GM23338 (cell line): ENCODE data around the gene NEK6. TPM values are rescaled to one million over a fixed set of nuclear protein-coding genes. Genes with fewer than 3 reads are reported as not detected.

Experiments
- ATAC-seq: fragments of 200-7000 bp; cut with Tn5 transposase; 3 replicates; pipeline ENCODE4 v1.9.1; 2020
- DNase-seq: peaks from one replicate; pipeline ENCODE4 v3.0.0-alpha.2; 2015; ENCODE audit warnings: low spot score
- H2AFZ ChIP-seq: fragments of 200-600 bp; sonication (generic); 2 replicates; pipeline ENCODE4 v1.8.0; 2016; ENCODE audit warnings: antibody characterized with exemption, mild to moderate bottlenecking, moderate library complexity
- H3F3A ChIP-seq: fragments of 200-600 bp; sonication (generic); replicated peaks from 2 replicates; pipeline ENCODE4 v1.8.0; 2017; ENCODE audit warnings: antibody characterized with exemption, mixed run types, low read depth
- H3K27ac ChIP-seq: fragments of 200-600 bp; sonication (generic); 2 replicates; pipeline ENCODE4 v1.6.1; 2016; ENCODE audit warnings: low read depth
- H3K27me3 ChIP-seq: fragments of 200-600 bp; sonication (generic); 2 replicates; pipeline ENCODE4 v1.8.0; 2016; ENCODE audit warnings: mild to moderate bottlenecking, mixed run types, moderate library complexity; ENCODE audit not compliant: insufficient read depth
- H3K36me3 ChIP-seq: fragments of 200-600 bp; sonication (generic); 2 replicates; pipeline ENCODE4 v1.8.0; 2016; ENCODE audit warnings: mild to moderate bottlenecking; ENCODE audit not compliant: insufficient read depth
- H3K4me1 ChIP-seq: fragments of 200-600 bp; sonication (generic); 2 replicates; pipeline ENCODE4 v1.8.0; 2016; ENCODE audit warnings: mild to moderate bottlenecking, moderate library complexity; ENCODE audit not compliant: insufficient read depth
- H3K4me2 ChIP-seq: fragments of 200-600 bp; sonication (generic); 2 replicates; pipeline ENCODE4 v1.7.1; 2017; ENCODE audit warnings: mixed run types
- H3K4me3 ChIP-seq: fragments of 200-600 bp; sonication (generic); 2 replicates; pipeline ENCODE4 v1.6.1; 2016; ENCODE audit warnings: mixed run types
- H3K79me2 ChIP-seq: fragments of 200-600 bp; sonication (generic); replicated peaks from 2 replicates; pipeline ENCODE4 v1.8.0; 2017; ENCODE audit warnings: mild to moderate bottlenecking; ENCODE audit not compliant: insufficient read depth
- H3K9me2 ChIP-seq: fragments of 200-600 bp; sonication (generic); 2 replicates; pipeline ENCODE4 v1.8.0; 2017; ENCODE audit not compliant: insufficient read depth
- H4K20me1 ChIP-seq: fragments of 200-600 bp; sonication (generic); replicated peaks from 2 replicates; pipeline ENCODE4 v1.8.0; 2017; ENCODE audit warnings: mild to moderate bottlenecking; ENCODE audit not compliant: insufficient read depth
- H3K27ac Mint-ChIP-seq: 2 replicates; pipeline ENCODE4 v1.8.0; 2020; ENCODE audit warnings: inconsistent platforms, mild to moderate bottlenecking, moderate library complexity, mixed read lengths
- H3K27me3 Mint-ChIP-seq: 3 replicates; pipeline ENCODE4 v1.8.0; 2022; ENCODE audit warnings: low read depth, mild to moderate bottlenecking, moderate library complexity, mixed read lengths, inconsistent platforms; ENCODE audit not compliant: insufficient read depth, poor library complexity
- H3K36me3 Mint-ChIP-seq: 3 replicates; pipeline ENCODE4 v1.8.0; 2021; ENCODE audit warnings: low read depth, mild to moderate bottlenecking, inconsistent platforms, moderate library complexity, mixed read lengths
- H3K4me1 Mint-ChIP-seq: 3 replicates; pipeline ENCODE4 v1.8.0; 2020; ENCODE audit warnings: mild to moderate bottlenecking, inconsistent platforms, mixed read lengths
- H3K4me3 Mint-ChIP-seq: 3 replicates; pipeline ENCODE4 v1.8.0; 2021; ENCODE audit warnings: moderate library complexity, mild to moderate bottlenecking, inconsistent platforms, mixed read lengths
- H3K9me3 Mint-ChIP-seq: 3 replicates; pipeline ENCODE4 v1.8.0; 2020; ENCODE audit warnings: moderate library complexity, mild to moderate bottlenecking, inconsistent platforms, mixed read lengths
- CREB1 ChIP-seq: fragments of 250-450 bp; sonication (Bioruptor Pico); IDR thresholded peaks from 2 replicates; pipeline ENCODE4 v1.5.0; 2020; ENCODE audit warnings: low read depth, mild to moderate bottlenecking, moderate library complexity
- EZH2 ChIP-seq: fragments of 200-600 bp; sonication (generic); IDR thresholded peaks from one replicate; pipeline ENCODE4 v1.8.0; 2017; ENCODE audit warnings: antibody characterized with exemption, mild to moderate bottlenecking, low read depth; ENCODE audit not compliant: unreplicated experiment
- EZH2phosphoT487 ChIP-seq: fragments of 200-600 bp; sonication (generic); IDR thresholded peaks from one replicate; pipeline ENCODE4 v1.8.1; 2018; ENCODE audit warnings: antibody characterized with exemption; ENCODE audit not compliant: unreplicated experiment
- JUNB ChIP-seq: IDR thresholded peaks from one replicate; pipeline ENCODE4 v1.6.1; 2016; ENCODE audit warnings: antibody characterized with exemption; ENCODE audit not compliant: unreplicated experiment
- NANOG ChIP-seq: IDR thresholded peaks from 2 replicates; pipeline ENCODE4 v1.6.1; 2016; ENCODE audit warnings: antibody characterized with exemption, borderline replicate concordance
- POLR2AphosphoS5 ChIP-seq: IDR thresholded peaks from 2 replicates; pipeline ENCODE4 v1.6.1; 2016; ENCODE audit warnings: antibody characterized with exemption, low read depth
- STAT1 ChIP-seq: IDR thresholded peaks from one replicate; pipeline ENCODE4 v1.6.1; 2016; ENCODE audit warnings: antibody characterized with exemption; ENCODE audit not compliant: unreplicated experiment
- ZNF114 ChIP-seq: fragments of 250-450 bp; sonication (Bioruptor Pico); IDR thresholded peaks from 2 replicates; pipeline ENCODE4 v1.5.0; 2020; ENCODE audit warnings: mild to moderate bottlenecking, moderate library complexity
- ZNF331 ChIP-seq: fragments of 250-450 bp; sonication (Bioruptor Pico); IDR thresholded peaks from 2 replicates; pipeline ENCODE4 v1.5.0; 2020; ENCODE audit warnings: low read depth, mild to moderate bottlenecking, moderate library complexity
- polyA plus RNA-seq: library from polyadenylated mRNA; unstranded; fragments of >200 nt; fragmentation: Nextera tagmentation; extraction: Ambion mirVana; gene quantifications from 2 replicates; pipeline ENCODE4 v1.2.1, GENCODE V29; 2016
- total RNA-seq: library from RNA; depleted of rRNA; stranded (reverse); fragments of >200 nt; shearing (Covaris generic); gene quantifications from 2 replicates; pipeline ENCODE4 v1.2.3, GENCODE V29; 2014
- TF ChIP-seq, protein P1 (sequence below): IDR thresholded peaks from 2 replicates; pipeline ENCODE4 v1.6.1; 2016; ENCODE audit warnings: antibody characterized with exemption
- TF ChIP-seq, protein P2 (sequence below): IDR thresholded peaks from one replicate; pipeline ENCODE4 v1.6.1; 2018; ENCODE audit warnings: antibody characterized with exemption; ENCODE audit not compliant: unreplicated experiment
- TF ChIP-seq, protein P3 (sequence below), 2 experiments: fragments of 200-600 bp in 1 of 2; sonication (generic) in 1 of 2; conservative IDR thresholded peaks; 2 replicates each; pipeline versions ENCODE4 v1.5.1 to v1.6.1; 2016 to 2017; ENCODE audit warnings: antibody characterized with exemption in 2 of 2, low read depth in 2 of 2, mild to moderate bottlenecking in 2 of 2, moderate library complexity in 1 of 2
- TF ChIP-seq, protein P4 (sequence below): fragments of 250-450 bp; sonication (Bioruptor Pico); IDR thresholded peaks from 2 replicates; pipeline ENCODE4 v1.5.0; 2020; ENCODE audit warnings: mild to moderate bottlenecking, moderate library complexity

Gene NEK6
- total and polyA plus RNA-seq, 2 experiments from 2014 or later, result 8.1 to 11.2 TPM

DNA sequence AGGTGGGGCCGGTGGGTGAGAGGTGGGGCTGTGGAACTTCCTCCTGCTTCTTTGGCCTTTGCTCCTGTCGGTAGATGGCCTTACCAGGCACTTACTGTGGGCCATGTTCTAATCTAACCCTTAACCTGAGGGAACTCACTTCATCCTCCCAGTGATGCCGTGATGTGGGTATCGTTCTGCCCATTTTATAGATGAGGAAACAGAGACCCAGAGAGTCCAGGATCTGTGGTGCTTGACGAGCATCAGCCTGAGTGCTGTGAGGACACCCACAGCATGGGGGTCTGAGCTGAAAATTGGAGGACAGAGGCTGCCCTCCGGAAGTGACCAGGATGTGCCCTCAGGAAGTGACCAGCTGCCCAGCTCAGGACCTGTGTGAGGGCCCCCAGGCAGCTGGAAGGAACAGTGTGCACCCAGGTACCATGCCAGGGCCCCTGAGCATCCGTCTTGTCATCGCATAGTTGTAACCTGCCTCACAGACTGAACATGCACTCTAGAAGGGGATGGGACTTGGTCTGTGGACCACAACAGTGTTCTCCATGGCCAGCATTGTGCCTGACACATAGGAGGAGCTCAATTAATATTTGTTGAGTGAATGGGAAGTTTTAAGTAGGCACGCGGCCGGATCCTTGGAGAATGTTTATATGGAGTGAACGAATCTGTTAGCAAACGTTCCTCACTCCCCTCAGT, 8.5 kb downstream of the NEK6 start:
- no peak overlapping the region for H2AFZ ChIP-seq
- peaks cover 35% of the 10 kb centered on the region for H3K4me1 Mint-ChIP-seq

More for the DNA sequence above, 8.5 kb downstream of the NEK6 start:
- Histone ChIP-seq H3K9me2 (no peaks in the 10 kb centered on the region), H3K36me3 (no peaks in the 10 kb centered on the region), H3K4me2 (no peak overlapping the region), H3K27me3 (no peaks in the 10 kb centered on the region), H4K20me1 (no peaks in the 10 kb centered on the region; the same call in 1 of the 2 replicates), H3K27ac (no peak overlapping the region), H3K79me2 (peaks cover 31% of the 10 kb centered on the region), H3K4me1 (peaks cover 22% of the 10 kb centered on the region), H3K4me3 (no peak overlapping the region), H3F3A (0 out of 2 replicates have a peak, but pooled peaks cover under 1% of the 10 kb centered on the region)
- ATAC-seq (no peak), DNase-seq (no peak)
- H3K9me3 Mint-ChIP-seq, result no peaks in the 10 kb centered on the region
- H3K27ac Mint-ChIP-seq, result no peak overlapping the region
- peaks cover 8% of the 10 kb centered on the region for H3K27me3 Mint-ChIP-seq
- no peaks in the 10 kb centered on the region for H3K36me3 Mint-ChIP-seq
- TF ChIP-seq EZH2phosphoT487, result no peak
- TF ChIP-seq CREB1 (CRISPR knock-in tag), result no peak
- TF ChIP-seq, protein P1, sequence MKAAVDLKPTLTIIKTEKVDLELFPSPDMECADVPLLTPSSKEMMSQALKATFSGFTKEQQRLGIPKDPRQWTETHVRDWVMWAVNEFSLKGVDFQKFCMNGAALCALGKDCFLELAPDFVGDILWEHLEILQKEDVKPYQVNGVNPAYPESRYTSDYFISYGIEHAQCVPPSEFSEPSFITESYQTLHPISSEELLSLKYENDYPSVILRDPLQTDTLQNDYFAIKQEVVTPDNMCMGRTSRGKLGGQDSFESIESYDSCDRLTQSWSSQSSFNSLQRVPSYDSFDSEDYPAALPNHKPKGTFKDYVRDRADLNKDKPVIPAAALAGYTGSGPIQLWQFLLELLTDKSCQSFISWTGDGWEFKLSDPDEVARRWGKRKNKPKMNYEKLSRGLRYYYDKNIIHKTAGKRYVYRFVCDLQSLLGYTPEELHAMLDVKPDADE, result no peak
- TF ChIP-seq, protein P2, sequence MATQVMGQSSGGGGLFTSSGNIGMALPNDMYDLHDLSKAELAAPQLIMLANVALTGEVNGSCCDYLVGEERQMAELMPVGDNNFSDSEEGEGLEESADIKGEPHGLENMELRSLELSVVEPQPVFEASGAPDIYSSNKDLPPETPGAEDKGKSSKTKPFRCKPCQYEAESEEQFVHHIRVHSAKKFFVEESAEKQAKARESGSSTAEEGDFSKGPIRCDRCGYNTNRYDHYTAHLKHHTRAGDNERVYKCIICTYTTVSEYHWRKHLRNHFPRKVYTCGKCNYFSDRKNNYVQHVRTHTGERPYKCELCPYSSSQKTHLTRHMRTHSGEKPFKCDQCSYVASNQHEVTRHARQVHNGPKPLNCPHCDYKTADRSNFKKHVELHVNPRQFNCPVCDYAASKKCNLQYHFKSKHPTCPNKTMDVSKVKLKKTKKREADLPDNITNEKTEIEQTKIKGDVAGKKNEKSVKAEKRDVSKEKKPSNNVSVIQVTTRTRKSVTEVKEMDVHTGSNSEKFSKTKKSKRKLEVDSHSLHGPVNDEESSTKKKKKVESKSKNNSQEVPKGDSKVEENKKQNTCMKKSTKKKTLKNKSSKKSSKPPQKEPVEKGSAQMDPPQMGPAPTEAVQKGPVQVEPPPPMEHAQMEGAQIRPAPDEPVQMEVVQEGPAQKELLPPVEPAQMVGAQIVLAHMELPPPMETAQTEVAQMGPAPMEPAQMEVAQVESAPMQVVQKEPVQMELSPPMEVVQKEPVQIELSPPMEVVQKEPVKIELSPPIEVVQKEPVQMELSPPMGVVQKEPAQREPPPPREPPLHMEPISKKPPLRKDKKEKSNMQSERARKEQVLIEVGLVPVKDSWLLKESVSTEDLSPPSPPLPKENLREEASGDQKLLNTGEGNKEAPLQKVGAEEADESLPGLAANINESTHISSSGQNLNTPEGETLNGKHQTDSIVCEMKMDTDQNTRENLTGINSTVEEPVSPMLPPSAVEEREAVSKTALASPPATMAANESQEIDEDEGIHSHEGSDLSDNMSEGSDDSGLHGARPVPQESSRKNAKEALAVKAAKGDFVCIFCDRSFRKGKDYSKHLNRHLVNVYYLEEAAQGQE, result no peak
- no peak for TF ChIP-seq ZNF114
- TF ChIP-seq JUNB, result no peak
- TF ChIP-seq, protein P3, sequence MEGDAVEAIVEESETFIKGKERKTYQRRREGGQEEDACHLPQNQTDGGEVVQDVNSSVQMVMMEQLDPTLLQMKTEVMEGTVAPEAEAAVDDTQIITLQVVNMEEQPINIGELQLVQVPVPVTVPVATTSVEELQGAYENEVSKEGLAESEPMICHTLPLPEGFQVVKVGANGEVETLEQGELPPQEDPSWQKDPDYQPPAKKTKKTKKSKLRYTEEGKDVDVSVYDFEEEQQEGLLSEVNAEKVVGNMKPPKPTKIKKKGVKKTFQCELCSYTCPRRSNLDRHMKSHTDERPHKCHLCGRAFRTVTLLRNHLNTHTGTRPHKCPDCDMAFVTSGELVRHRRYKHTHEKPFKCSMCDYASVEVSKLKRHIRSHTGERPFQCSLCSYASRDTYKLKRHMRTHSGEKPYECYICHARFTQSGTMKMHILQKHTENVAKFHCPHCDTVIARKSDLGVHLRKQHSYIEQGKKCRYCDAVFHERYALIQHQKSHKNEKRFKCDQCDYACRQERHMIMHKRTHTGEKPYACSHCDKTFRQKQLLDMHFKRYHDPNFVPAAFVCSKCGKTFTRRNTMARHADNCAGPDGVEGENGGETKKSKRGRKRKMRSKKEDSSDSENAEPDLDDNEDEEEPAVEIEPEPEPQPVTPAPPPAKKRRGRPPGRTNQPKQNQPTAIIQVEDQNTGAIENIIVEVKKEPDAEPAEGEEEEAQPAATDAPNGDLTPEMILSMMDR (conservative IDR thresholded peaks at IDR 0.05; ENCODE audit: low read depth in 2 of 2), result no peak
- TF ChIP-seq ZNF331 (CRISPR knock-in tag), result no peak
- TF ChIP-seq NANOG, result no peak
- no peak for TF ChIP-seq POLR2AphosphoS5
- TF ChIP-seq EZH2, result no peak
- TF ChIP-seq, protein P4, sequence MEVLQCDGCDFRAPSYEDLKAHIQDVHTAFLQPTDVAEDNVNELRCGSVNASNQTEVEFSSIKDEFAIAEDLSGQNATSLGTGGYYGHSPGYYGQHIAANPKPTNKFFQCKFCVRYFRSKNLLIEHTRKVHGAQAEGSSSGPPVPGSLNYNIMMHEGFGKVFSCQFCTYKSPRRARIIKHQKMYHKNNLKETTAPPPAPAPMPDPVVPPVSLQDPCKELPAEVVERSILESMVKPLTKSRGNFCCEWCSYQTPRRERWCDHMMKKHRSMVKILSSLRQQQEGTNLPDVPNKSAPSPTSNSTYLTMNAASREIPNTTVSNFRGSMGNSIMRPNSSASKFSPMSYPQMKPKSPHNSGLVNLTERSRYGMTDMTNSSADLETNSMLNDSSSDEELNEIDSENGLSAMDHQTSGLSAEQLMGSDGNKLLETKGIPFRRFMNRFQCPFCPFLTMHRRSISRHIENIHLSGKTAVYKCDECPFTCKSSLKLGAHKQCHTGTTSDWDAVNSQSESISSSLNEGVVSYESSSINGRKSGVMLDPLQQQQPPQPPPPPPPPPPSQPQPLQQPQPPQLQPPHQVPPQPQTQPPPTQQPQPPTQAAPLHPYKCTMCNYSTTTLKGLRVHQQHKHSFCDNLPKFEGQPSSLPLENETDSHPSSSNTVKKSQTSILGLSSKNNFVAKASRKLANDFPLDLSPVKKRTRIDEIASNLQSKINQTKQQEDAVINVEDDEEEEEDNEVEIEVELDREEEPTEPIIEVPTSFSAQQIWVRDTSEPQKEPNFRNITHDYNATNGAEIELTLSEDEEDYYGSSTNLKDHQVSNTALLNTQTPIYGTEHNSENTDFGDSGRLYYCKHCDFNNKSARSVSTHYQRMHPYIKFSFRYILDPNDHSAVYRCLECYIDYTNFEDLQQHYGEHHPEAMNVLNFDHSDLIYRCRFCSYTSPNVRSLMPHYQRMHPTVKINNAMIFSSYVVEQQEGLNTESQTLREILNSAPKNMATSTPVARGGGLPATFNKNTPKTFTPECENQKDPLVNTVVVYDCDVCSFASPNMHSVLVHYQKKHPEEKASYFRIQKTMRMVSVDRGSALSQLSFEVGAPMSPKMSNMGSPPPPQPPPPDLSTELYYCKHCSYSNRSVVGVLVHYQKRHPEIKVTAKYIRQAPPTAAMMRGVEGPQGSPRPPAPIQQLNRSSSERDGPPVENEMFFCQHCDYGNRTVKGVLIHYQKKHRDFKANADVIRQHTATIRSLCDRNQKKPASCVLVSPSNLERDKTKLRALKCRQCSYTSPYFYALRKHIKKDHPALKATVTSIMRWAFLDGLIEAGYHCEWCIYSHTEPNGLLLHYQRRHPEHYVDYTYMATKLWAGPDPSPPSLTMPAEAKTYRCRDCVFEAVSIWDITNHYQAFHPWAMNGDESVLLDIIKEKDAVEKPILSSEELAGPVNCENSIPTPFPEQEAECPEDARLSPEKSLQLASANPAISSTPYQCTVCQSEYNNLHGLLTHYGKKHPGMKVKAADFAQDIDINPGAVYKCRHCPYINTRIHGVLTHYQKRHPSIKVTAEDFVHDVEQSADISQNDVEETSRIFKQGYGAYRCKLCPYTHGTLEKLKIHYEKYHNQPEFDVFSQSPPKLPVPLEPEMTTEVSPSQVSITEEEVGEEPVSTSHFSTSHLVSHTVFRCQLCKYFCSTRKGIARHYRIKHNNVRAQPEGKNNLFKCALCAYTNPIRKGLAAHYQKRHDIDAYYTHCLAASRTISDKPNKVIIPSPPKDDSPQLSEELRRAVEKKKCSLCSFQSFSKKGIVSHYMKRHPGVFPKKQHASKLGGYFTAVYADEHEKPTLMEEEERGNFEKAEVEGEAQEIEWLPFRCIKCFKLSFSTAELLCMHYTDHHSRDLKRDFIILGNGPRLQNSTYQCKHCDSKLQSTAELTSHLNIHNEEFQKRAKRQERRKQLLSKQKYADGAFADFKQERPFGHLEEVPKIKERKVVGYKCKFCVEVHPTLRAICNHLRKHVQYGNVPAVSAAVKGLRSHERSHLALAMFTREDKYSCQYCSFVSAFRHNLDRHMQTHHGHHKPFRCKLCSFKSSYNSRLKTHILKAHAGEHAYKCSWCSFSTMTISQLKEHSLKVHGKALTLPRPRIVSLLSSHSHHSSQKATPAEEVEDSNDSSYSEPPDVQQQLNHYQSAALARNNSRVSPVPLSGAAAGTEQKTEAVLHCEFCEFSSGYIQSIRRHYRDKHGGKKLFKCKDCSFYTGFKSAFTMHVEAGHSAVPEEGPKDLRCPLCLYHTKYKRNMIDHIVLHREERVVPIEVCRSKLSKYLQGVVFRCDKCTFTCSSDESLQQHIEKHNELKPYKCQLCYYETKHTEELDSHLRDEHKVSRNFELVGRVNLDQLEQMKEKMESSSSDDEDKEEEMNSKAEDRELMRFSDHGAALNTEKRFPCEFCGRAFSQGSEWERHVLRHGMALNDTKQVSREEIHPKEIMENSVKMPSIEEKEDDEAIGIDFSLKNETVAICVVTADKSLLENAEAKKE (CRISPR knock-in tag), result no peak
- no peak for TF ChIP-seq STAT1
- no peak overlapping the region for H3K4me3 Mint-ChIP-seq
